ENCODE data around the gene LRRC28.

DNA sequence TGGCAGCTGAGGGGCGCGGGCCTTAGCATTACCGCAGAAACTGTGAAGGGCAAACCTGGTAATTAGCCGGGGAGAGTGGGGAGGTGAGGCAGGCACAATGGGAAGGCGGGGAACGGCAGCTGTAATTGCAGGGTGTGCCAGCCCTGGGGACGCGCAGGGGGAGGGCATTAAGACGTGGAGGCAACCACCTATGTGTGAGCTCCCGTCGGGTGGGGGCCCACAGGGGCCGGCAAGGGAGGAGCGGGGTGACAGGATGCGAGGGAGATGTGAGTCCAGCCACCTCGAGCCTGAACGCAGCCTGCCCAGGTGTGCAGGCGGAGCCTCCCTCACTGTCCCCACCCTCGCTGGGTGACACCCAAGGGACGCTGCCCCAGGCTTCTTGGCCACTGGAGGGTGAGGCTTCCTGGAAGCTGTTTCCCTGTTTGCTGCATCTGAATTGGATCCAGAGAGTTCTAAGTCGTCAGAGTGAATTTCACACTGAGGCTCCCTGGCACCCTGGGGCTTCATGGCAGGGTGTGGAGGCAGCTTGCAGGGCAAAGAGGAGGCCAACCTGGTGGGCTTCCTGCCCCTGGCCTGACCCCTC lies 183.9 kb downstream of the LRRC28 start:
- TF ChIP-seq, protein P1, sequence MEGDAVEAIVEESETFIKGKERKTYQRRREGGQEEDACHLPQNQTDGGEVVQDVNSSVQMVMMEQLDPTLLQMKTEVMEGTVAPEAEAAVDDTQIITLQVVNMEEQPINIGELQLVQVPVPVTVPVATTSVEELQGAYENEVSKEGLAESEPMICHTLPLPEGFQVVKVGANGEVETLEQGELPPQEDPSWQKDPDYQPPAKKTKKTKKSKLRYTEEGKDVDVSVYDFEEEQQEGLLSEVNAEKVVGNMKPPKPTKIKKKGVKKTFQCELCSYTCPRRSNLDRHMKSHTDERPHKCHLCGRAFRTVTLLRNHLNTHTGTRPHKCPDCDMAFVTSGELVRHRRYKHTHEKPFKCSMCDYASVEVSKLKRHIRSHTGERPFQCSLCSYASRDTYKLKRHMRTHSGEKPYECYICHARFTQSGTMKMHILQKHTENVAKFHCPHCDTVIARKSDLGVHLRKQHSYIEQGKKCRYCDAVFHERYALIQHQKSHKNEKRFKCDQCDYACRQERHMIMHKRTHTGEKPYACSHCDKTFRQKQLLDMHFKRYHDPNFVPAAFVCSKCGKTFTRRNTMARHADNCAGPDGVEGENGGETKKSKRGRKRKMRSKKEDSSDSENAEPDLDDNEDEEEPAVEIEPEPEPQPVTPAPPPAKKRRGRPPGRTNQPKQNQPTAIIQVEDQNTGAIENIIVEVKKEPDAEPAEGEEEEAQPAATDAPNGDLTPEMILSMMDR (IDR thresholded peaks at IDR 0.05), result no peak
- TF ChIP-seq POLR2A (IDR thresholded peaks at IDR 0.05) (no peak), POLR2AphosphoS5 (IDR thresholded peaks at IDR 0.05) (peak in 1 of 3 donors; percentile 48)

Measured in breast epithelium (tissue), 3 donors.